ENCODE measurements around the gene GATB.

- TF ChIP-seq, protein P1, sequence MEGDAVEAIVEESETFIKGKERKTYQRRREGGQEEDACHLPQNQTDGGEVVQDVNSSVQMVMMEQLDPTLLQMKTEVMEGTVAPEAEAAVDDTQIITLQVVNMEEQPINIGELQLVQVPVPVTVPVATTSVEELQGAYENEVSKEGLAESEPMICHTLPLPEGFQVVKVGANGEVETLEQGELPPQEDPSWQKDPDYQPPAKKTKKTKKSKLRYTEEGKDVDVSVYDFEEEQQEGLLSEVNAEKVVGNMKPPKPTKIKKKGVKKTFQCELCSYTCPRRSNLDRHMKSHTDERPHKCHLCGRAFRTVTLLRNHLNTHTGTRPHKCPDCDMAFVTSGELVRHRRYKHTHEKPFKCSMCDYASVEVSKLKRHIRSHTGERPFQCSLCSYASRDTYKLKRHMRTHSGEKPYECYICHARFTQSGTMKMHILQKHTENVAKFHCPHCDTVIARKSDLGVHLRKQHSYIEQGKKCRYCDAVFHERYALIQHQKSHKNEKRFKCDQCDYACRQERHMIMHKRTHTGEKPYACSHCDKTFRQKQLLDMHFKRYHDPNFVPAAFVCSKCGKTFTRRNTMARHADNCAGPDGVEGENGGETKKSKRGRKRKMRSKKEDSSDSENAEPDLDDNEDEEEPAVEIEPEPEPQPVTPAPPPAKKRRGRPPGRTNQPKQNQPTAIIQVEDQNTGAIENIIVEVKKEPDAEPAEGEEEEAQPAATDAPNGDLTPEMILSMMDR (conservative IDR thresholded peaks at IDR 0.05) = no peak
- no peak for TF ChIP-seq ZFX (IDR thresholded peaks at IDR 0.05)
Measured at GRCh38 chr4:151646322-151646721, 114.5 kb downstream of the GATB start.

All from C4-2B (cell line).